HG03442 (cell line): ENCODE data around the gene FKBP5.
"Not testable (repeated sequence)": the region's sequence is repeated elsewhere in the genome, so short reads cannot be mapped to it uniquely, and the experiment has no call there.

ENCODE experiments used
- ATAC-seq: cut with Tn5 transposase; IDR thresholded peaks from one replicate; pipeline ENCODE4 v1.9.1; 2021; ENCODE audit warnings: mild to moderate bottlenecking, moderate library complexity; ENCODE audit not compliant: unreplicated experiment

Gene FKBP5

DNA sequence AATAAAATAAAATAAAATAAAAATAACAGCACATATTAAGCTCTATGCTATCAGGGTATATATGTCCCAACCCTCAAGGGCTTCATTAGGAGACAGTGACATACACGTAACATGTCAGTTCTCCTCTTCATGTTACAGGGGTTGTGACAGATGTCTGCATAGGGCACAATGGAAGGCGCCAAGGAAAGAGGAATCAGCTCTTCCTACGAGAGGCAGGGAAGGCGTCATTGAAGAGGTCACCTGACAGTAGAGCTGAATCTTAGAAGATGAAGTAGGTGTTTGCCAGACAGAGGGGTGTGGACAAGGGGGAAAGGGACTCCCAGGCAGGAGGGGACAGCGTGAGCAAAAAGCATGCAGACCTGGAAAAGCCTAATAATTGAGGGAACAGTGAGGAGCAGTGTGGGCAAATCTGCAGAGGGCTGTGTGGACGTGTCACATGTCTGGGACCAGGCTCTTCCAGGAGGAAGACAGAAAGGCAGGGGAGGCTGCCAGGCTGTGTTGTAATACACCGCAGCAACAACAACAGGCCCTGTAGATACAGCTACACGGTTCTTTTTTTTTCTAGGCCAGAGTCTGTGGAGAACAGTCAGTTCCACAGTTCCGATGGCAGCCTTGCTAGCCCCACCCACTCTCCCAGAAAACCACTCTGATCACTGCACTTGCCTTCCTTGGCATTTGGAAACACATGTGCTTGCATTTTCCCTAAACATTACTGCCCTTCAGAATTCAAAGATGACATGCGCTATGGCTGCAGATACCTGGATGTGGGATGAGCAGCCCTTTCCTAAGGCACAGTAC lies 2.5 kb upstream of the FKBP5 start:
- ATAC-seq = no peak

DNA sequence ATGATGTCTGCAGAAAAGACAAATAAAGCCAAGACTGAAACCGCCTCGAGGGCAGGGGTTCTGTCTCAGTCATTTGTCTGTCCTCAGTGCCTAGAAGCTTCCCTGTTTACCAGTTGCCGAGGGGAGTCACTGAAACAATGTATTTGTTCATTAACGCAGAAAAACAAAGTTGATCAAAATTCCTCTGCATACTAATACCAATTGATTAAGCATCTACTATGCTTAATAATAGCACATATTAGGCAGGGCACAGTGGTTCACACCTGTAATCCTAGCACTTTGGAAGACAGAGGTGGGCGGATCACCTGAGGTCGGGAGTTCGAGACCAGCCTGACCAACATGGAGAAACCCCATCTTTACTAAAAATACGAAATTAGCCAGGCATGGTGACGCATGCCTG lies 1.8 kb upstream of the FKBP5 start:
- ATAC-seq = no peak

DNA sequence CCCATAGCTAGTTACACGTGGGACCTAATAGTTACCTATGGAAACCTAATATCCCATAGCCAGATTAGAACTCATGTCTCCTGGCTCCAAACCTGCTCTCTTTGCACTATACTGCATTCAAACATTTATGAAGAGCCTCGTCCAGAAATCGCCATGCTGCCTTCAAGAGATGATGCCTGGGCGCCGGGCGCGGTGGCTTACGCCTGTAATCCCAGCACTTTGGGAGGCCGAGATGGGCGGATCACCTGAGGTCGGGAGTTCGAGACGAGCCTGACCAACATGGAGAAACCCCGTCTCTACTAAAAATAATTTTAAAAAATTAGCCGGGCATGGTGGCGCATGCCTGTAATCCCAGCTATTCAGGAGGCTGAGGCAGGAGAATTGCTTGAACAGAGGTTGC lies 1.3 kb upstream of the FKBP5 start:
- ATAC-seq = not testable (repeated sequence)

DNA sequence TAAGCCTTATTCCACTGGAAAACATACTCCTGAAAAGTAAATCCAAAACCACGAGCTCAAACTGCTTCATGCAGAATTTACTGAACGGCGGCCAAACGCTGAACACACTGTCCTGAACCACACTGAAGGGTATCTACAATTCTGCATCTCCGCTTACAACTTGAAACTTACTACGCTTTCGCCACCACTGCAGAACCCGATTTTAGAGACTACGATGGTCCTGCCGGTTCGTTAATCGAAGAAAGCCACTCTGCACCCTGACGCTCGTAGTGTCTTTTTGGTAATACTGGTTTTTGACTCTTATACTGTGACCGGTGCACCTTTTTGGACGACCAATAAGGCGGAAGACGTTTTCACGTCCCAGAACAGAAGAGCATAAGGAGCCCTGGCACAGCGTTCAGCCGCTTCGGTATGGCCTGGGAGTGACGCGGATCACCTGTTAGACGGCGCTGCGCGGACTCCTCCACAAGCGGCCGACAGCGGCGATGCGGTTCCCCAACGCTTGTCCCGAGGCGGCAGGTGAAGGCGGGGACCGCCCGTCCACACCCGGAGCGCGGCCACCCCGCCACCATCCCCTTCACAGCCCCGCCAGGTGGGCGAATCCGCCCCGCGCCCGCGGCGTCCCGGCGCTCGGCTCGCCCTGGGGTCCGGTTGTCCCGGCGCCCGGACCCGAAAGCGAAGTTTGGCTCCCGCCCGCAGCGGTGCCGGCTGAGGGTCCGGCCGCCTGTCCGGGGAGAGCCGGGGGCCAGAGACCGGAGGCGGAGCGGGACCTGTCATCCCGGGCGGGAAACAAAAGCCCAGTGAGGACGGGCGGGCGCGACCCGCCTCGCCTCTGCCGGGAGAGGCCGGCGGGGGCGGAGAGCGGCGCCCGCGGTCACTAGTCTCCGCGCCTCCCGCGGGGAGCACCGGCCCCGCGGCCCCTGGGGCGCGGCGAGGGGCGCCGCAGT lies 784 bp downstream of the FKBP5 start:
- ATAC-seq = peak; percentile 31

DNA sequence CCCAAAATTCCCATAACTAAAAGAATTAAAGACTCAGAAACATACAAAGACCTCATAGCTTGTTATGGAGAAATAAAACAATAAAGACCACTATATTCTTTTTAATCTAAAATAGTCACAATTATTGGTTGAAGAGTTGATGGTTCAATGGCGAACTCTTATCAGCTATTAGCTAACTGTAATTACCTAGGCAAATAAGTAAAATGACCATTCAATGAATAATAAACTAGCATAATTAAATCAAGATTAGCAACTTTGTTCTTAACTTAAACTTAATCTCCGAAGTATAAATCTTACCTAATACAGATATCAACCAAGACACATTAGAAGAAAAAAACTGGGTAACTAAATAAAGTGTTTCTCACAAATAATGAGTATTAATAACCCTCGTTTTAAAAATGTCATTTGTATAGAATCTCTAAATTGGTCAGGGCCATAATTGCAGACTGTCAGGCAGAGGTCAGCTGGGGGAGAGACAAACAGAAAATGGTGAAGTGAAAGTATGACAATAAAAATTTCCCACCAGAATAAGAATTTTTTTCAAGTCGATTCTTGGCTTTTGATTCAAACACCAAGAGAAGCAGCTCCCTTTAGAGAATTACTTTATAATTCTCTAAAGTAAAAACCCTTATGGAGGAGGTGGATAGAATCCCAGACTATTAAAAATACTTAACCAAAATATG lies 1.7 kb downstream of the FKBP5 start:
- ATAC-seq = no peak

DNA sequence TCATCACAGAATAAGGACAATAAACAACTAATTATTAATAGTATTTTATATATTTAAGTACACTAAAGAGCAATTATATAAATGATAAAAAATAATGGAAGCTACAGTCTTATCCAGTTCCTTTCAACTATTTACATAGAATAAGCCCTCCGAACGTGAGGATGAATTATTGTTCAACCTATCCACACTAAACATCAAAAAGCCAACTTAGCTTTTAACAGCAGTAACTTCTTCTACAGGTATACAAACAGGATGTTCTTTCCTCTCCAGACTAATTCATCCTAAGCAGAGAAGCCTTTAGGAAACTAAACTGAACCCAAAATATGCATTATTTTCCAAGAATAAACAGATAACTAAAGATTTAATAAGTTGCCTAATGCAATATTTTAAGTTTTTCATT lies 2.3 kb downstream of the FKBP5 start:
- no peak for ATAC-seq

DNA sequence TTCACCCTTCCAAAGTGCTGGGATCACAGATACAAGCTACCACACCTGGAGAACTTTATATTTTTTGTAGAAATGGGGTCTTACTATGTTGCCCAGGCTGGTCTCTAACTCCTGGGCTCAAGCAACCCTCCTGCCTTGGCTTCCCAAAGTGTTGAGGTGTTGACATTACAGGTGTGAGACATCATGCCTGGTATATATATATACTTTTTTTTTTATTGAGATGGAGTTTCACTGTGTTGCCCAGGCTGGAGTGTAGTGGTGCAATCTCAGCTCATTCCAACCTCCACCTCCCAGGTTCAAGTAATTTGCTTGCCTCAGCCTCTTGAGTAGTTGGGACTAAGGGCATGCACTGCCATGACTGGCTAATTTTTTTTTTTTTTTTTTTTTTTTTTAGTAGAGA lies 5.4 kb downstream of the FKBP5 start:
- ATAC-seq = no peak

DNA sequence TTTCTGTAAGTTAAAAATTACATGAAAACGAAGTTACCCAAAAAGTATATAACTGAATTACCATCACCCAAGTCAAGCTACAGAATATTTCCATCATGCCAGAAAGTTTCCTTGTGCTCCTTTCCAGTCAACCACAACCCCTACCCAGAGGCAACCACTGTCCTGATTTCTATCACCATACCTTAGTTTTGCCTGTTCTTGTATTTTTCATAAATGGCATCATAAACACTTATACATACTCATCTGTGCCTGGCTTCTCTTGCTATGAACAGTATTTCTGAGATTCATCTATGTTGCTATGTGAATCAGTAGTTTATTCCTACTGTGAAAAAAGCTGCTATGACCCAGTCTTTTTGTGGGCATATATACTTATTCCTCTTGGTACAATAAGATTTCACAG lies 7.4 kb downstream of the FKBP5 start:
- no peak for ATAC-seq

DNA sequence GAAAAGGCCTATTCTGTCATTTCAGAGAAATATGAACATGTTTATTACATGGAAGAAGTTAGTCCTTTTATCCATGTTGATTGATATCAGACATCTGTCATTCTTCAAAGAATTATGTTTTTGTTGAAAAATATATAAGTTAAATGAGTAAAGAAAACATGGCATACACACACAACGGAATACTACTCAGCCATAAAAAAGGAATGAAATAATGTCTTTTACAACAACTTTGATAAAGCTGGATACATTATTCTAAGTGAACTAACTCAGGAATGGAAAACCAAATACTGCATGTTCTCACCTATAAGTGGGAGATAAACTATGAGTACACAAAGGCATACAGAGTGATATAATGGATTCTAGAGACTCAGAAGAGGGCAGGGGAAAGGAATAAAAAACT lies 9.3 kb downstream of the FKBP5 start:
- ATAC-seq = no peak

DNA sequence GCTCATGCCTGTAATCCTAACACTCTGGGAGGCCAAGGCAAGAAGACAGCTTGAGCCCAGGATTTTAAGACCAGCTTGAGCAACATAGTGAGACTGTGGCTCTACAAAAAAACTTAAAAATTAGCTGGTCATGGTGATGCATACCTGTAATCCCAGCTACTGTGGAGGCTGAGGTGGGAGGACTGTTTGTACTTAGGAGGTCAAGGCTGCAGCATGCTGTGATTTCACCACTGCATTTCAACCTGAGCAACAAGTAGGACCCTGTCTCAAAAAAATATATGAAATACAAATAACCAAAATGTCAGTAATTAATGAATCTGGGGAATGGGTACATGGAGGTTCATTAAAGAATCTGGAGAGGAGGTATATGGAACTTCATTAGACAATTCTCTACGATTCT lies 9.9 kb downstream of the FKBP5 start:
- no peak for ATAC-seq

DNA sequence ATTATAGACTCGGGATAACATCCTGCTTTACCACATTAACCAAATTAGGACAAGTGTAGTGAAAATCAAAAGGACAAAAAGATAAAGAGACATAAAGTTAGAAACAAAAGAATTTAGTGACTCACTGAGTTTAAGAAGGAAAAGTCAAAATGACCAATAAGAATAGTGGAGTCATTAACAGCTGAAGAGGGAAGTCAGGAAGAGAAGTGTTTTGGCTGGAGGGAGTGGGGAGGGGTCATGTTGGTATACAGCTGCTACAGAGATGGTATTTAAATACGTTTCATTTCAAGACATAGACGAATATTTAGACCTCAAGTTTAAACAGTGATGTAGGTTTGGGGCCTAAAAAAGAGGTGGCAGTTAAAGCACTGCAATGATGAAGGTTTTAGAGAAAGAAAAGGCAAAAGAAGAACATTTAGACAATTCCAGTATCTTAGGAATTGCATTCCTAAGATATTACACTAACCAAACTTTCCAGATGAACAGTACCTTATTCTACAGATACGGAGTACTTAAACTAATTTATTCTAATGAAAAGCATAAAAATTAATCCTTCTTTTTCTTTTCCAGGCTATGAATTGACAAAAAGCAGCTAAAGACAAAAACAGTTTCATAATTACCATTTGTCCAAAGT lies 10.6 kb downstream of the FKBP5 start:
- ATAC-seq = no peak

DNA sequence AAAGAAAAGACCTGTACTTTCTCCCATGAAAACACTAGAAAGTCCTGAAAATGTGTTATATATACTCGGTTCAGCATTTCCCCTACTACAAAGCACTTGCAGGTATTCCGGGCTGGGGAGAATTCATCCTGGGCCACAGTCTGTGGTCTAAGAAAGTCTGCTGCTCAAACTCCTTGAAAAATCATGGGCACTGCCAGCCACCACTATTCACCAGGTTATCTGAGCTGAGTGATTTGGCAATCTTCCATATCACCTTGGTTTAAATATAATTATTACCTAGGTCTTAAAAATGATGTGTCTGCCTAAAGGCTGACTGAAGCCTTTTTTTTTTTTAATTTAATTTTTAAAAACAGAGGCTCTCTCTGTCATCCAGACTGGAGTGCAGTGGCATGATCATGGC lies 11.3 kb downstream of the FKBP5 start:
- ATAC-seq = no peak

DNA sequence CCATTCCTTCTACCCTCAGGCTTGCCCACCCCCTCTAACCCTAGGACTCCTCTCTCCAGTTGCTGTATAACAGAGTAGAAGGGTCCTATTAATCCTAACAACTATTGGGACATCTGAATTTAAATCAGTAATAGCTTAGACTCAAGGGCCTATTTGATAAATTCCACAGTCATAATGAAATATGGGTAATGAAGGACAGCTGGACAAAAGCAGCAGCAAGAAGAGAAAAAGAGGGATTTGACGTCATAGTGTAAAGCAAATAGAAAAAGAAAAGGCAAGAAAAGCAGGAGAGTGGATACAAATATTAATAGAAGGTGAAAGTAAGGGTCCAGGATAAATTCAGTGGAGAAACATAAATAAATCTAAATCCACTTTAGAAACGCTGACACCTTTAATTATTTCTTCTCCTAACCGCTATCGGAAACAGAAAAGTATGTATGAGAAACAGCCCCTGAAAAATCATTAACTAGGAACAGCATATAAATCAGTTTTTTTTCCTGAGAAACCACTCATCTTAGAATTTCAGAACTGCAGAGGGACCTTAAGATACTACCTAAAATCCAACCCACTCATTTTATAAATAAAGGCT lies 12.8 kb downstream of the FKBP5 start:
- no peak for ATAC-seq

DNA sequence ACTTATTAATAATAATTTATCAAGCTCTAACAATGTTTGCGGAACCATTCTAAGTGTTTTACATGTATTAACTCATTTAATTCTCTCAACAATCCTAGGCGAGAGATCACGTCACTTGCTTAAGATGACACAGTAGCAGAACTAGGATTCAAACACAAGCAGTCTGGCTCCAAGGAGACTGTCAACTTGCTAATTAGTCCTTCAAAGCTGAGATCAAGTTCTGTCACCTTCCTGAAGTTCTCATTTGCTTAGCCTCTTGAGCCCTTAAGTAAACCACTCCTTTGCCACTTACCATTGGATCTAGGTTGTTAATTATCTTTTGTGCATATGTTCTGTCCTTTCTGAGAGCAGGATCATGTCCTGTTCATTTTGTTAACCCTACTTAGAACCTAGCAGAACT lies 14.1 kb downstream of the FKBP5 start:
- ATAC-seq = no peak

DNA sequence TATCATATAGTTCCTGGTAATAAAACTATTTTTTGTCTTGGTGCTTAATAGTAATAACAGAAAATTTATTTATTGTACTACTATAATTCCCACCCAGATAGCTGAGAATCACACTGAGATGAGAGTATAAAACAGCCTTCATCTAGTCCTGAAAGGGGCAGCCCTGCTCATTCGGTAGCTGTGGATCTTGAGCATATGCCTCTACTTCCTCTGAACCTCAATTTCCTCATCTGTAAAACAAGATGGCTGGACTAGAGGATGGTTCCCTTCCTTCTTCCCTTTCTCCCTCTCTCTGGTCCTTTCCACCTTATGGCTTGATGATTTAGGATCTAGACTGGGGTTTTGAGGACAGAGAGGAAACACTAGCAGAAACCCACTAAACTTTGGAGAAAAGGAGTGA lies 15.0 kb downstream of the FKBP5 start:
- ATAC-seq = no peak

DNA sequence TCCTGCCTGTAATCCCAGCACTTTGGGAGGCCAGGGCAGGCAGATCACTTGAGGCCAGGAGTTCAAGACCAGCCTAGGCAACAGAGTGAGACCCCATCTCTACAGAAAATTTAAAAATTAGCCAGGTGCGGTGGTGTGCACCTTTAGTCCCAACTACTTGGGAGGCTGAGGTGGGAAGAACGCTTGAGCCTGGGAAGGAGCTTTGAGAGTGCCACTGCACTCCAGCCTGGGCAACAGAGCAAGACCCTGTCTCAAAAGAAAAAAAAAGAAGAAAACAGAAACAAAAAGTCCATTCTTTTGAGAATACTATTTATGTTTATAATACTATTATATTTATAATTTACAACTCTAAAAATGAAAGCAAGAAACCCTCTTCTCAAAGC lies 15.4 kb downstream of the FKBP5 start:
- ATAC-seq = not testable (repeated sequence)

DNA sequence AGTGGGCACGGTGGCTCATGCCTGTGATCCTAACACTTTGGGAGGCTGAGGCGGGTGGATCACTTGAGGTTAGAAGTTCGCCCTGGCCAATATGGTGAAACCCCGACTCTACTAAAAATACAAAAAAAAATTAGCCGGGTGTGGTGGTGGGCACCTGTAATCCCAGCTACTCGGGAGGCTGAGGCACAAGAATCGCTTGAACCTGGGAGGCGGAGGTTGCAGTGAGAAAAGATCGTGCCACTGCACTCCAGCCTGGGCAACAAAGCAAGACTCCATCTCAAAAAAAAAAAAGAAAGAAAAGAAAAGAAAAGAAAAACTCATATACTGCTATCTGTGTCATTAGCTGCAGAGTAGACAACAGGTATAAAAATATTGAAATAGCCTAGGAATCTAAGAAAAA lies 18.3 kb downstream of the FKBP5 start:
- ATAC-seq = not testable (repeated sequence)

DNA sequence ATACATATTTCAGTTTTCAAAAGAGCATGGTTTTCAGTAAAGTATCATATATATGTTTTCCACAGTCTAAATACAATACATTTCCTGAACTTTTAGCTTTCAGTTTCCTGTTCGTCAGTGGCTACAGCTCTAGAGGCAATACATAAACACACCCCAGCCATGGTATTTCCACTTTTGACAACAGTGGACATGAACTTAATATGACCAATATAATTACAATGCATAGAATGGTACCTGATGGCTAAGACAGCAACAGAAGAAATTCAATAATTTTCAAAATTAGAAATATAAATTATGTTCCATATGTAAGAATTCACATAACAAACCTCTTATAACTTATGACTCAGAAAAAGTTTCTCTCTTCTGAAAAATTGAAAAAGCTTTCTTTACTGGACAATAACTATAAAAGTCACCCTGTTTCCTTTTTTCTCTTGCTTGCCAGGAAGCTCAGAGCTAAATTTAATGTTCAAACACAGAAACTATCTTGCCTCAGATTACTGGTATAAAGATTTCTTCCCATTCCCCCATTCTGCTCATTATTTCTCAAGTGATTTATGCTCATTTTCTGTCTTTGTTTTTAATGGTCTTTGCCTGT lies 19.2 kb downstream of the FKBP5 start:
- ATAC-seq = no peak

DNA sequence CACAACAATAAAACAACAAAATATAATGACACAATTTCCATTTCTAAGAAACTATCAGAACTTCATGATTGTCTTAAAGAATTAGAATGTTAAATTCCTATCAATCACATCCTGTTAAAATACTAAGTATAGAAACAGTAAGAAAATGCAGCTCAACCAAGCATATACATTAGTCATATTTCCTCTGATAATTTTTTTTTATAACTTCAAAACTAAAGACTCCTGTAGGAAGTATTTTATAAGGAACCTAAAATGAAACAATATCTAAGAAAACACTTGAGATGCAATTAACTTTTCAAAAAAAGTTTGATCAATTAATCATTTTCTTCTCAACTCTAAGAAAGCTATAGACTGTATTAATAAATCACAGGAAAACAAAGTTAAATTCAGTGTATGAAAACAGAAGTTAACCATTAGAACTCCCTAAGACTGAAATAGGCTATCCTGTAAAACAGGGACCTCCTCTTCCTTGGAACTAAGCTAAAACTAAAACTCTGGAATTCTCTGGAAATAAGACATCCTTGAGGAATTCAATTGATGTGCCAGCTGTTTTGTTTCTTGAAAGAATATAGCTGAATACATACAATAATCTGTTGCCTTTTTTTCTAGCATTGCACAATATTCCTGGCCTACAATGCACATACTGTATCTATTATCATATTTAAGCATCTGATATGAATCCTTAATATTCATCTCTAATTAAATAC lies 19.8 kb downstream of the FKBP5 start:
- no peak for ATAC-seq

DNA sequence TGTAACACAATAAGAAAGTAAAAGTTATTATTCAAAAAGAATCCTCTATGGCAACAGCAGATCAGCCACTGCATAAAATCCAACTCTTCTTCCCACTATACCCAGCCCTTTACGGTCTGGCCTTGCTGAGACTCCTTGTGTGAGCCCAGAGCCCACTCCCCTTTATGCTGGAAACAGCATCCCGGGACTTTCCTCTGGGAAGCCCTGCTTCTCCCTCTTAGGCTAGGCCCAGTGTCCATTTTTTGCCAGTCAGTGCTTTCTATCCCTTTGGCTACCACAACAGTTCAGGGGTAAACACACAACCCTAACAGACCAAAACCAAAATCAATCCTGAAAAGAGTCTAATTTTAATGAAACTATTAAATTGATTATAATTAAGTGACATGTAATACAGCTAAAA lies 20.6 kb downstream of the FKBP5 start:
- no peak for ATAC-seq
